ENCODE results near the gene RBFOX2.

Gene RBFOX2

GRCh38 chr22:35903571-35904335 lies 124.9 kb downstream of the RBFOX2 start:
- no peak for TF ChIP-seq CTCF (IDR thresholded peaks at IDR 0.05; ENCODE audit: insufficient read depth, missing control alignments)
- DNase-seq (ENCODE audit: insufficient read length, low spot score) (no peak), FAIRE-seq (no peak)

GRCh38 chr22:35900483-35901168 lies 128.0 kb downstream of the RBFOX2 start:
- no peak for FAIRE-seq
- DNase-seq (ENCODE audit: insufficient read length, low spot score): no peak
- no peak for TF ChIP-seq CTCF (IDR thresholded peaks at IDR 0.05; ENCODE audit: insufficient read depth, missing control alignments)

GRCh38 chr22:35899736-35900135 lies 128.9 kb downstream of the RBFOX2 start:
- no peak for DNase-seq (ENCODE audit: insufficient read length, low spot score)
- TF ChIP-seq CTCF (IDR thresholded peaks at IDR 0.05; ENCODE audit: insufficient read depth, missing control alignments): no peak
- no peak for FAIRE-seq

- FAIRE-seq (no peak), DNase-seq (ENCODE audit: insufficient read length, low spot score) (no peak)
- TF ChIP-seq CTCF (IDR thresholded peaks at IDR 0.05; ENCODE audit: insufficient read depth, missing control alignments): no peak
These were observed 132.4 kb downstream of the RBFOX2 start for GRCh38 chr22:35896111-35896705.

- no peak for FAIRE-seq
- TF ChIP-seq CTCF (IDR thresholded peaks at IDR 0.05; ENCODE audit: insufficient read depth, missing control alignments): no peak
- no peak for DNase-seq (ENCODE audit: insufficient read length, low spot score)
These were observed 133.5 kb downstream of the RBFOX2 start for GRCh38 chr22:35894937-35895708.

- TF ChIP-seq CTCF (IDR thresholded peaks at IDR 0.05; ENCODE audit: insufficient read depth, missing control alignments): no peak
- FAIRE-seq (no peak), DNase-seq (ENCODE audit: insufficient read length, low spot score) (no peak)
These were observed 134.2 kb downstream of the RBFOX2 start for GRCh38 chr22:35894464-35894878.

All from D721Med (cell line).